HG03097 (cell line): ENCODE measurements around the gene NPEPL1.

Experiments
- ATAC-seq: cut with Tn5 transposase; IDR thresholded peaks from one replicate; pipeline ENCODE4 v1.9.1; 2021; ENCODE audit not compliant: unreplicated experiment, low FRiP score

NPEPL1 gene

GRCh38 chr20:58657986-58658385 lies 34.6 kb upstream of the NPEPL1 start:
- no peak for ATAC-seq

- no peak for ATAC-seq
Observed at GRCh38 chr20:58658760-58659159, 33.8 kb upstream of the NPEPL1 start.

- no peak for ATAC-seq
Observed at GRCh38 chr20:58659841-58660240, 32.8 kb upstream of the NPEPL1 start.

- no peak for ATAC-seq
Observed at GRCh38 chr20:58660855-58661597, 31.6 kb upstream of the NPEPL1 start.

GRCh38 chr20:58661598-58662473 lies 30.8 kb upstream of the NPEPL1 start:
- ATAC-seq = no peak

- no peak for ATAC-seq
Observed at GRCh38 chr20:58664331-58664730, 28.3 kb upstream of the NPEPL1 start.

GRCh38 chr20:58664883-58665282 lies 27.7 kb upstream of the NPEPL1 start:
- ATAC-seq = no peak

GRCh38 chr20:58665606-58666005 lies 27.0 kb upstream of the NPEPL1 start:
- no peak for ATAC-seq

GRCh38 chr20:58666702-58667101 lies 25.9 kb upstream of the NPEPL1 start:
- no peak for ATAC-seq

GRCh38 chr20:58667975-58668374 lies 24.6 kb upstream of the NPEPL1 start:
- no peak for ATAC-seq

- no peak for ATAC-seq
Observed at GRCh38 chr20:58668901-58669286, 23.7 kb upstream of the NPEPL1 start.

- ATAC-seq = peak; percentile 40
Observed at GRCh38 chr20:58669287-58670006, 23.2 kb upstream of the NPEPL1 start.

- no peak for ATAC-seq
Observed at GRCh38 chr20:58670102-58670501, 22.5 kb upstream of the NPEPL1 start.

GRCh38 chr20:58670659-58671058 lies 21.9 kb upstream of the NPEPL1 start:
- ATAC-seq = no peak

GRCh38 chr20:58673119-58673518 lies 19.5 kb upstream of the NPEPL1 start:
- no peak for ATAC-seq

- no peak for ATAC-seq
Observed at GRCh38 chr20:58675146-58675584, 17.4 kb upstream of the NPEPL1 start.

- ATAC-seq = no peak
Observed at GRCh38 chr20:58675641-58676040, 17.0 kb upstream of the NPEPL1 start.

GRCh38 chr20:58676161-58676560 lies 16.4 kb upstream of the NPEPL1 start:
- no peak for ATAC-seq

- ATAC-seq = no peak
Observed at GRCh38 chr20:58677079-58677604, 15.5 kb upstream of the NPEPL1 start.

GRCh38 chr20:58677808-58678207 lies 14.8 kb upstream of the NPEPL1 start:
- ATAC-seq = no peak

GRCh38 chr20:58678806-58679205 lies 13.8 kb upstream of the NPEPL1 start:
- ATAC-seq = no peak
